ENCODE measurements around the gene PCSK2.

DNA sequence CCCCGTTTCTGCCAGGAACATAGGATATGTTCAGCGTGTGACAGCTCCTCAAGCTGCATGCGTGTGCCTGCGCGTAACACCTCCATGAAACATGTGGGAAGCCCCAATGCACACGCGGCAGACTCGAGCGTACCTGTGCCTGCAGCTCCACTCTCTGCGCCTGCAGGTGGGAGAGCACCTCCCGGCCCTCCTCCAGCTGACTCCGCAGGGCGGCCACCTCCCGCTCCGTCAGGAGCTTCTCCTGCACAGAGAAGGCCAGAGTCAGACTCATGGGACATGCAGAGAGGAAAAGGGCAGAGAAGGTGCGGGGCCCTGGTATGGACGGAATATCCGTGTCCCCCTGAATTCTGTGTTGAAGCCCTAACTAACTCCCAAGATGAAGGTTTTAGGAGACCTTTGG, 281.9 kb downstream of the PCSK2 start:
- TF ChIP-seq, protein P1, sequence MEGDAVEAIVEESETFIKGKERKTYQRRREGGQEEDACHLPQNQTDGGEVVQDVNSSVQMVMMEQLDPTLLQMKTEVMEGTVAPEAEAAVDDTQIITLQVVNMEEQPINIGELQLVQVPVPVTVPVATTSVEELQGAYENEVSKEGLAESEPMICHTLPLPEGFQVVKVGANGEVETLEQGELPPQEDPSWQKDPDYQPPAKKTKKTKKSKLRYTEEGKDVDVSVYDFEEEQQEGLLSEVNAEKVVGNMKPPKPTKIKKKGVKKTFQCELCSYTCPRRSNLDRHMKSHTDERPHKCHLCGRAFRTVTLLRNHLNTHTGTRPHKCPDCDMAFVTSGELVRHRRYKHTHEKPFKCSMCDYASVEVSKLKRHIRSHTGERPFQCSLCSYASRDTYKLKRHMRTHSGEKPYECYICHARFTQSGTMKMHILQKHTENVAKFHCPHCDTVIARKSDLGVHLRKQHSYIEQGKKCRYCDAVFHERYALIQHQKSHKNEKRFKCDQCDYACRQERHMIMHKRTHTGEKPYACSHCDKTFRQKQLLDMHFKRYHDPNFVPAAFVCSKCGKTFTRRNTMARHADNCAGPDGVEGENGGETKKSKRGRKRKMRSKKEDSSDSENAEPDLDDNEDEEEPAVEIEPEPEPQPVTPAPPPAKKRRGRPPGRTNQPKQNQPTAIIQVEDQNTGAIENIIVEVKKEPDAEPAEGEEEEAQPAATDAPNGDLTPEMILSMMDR (IDR thresholded peaks at IDR 0.05; ENCODE audit: control extremely low read depth in 1 of 3, insufficient read depth in 1 of 3, low read depth in 1 of 3, low read length in 3 of 3) = no peak
- TF ChIP-seq POLR2AphosphoS5 (IDR thresholded peaks at IDR 0.05; ENCODE audit: low read depth, low read length) = no peak
- TF ChIP-seq HDAC2 (IDR thresholded peaks at IDR 0.05; ENCODE audit: borderline replicate concordance in 1 of 2, low read depth in 2 of 2, low read length in 2 of 2) = no peak
- no peak for TF ChIP-seq EZH2 (IDR thresholded peaks at IDR 0.05; ENCODE audit: low read depth, low read length, severe bottlenecking)
- TF ChIP-seq, protein P2, sequence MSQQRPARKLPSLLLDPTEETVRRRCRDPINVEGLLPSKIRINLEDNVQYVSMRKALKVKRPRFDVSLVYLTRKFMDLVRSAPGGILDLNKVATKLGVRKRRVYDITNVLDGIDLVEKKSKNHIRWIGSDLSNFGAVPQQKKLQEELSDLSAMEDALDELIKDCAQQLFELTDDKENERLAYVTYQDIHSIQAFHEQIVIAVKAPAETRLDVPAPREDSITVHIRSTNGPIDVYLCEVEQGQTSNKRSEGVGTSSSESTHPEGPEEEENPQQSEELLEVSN (IDR thresholded peaks at IDR 0.05) = no peak
- no peak for TF ChIP-seq CEBPB (IDR thresholded peaks at IDR 0.05; ENCODE audit: low read depth, low read length)
- TF ChIP-seq EP300 (IDR thresholded peaks at IDR 0.05; ENCODE audit: borderline replicate concordance in 1 of 2, low read depth in 2 of 2, low read length in 2 of 2) = no peak
- TF ChIP-seq RBBP5 (IDR thresholded peaks at IDR 0.05; ENCODE audit: borderline replicate concordance, low read depth, low read length) = no peak
- no peak for TF ChIP-seq ZNF274 (IDR thresholded peaks at IDR 0.05; ENCODE audit: borderline replicate concordance, extremely low read depth, low read length)
- no peak for TF ChIP-seq SAP30 (IDR thresholded peaks at IDR 0.05; ENCODE audit: insufficient read depth, insufficient replicate concordance, low read length)
- no peak for TF ChIP-seq RFX5 (IDR thresholded peaks at IDR 0.05; ENCODE audit: borderline replicate concordance, low read depth, low read length)

Data from H1 (cell line).